MCF 10A (cell line): Measurements from ENCODE around the gene VAMP1. TPM values are rescaled to one million over a fixed set of nuclear protein-coding genes. Genes with fewer than 3 reads are reported as not detected.

ENCODE experiments used
- BruUV-seq: library from RNA; stranded (reverse); fragments of 400-500 nt; replicated peaks from 2 replicates; lab custom pipeline; 2021; lab: Mats Ljungman, UMichigan
- CTCF ChIA-PET: fragments of 300-600 bp; sonication (Branson Sonifier 250); formaldehyde crosslinking; extraction: SDS; loops from one replicate; lab custom pipeline; 2021; ENCODE audit warnings: antibody characterized with exemption, inconsistent platforms; lab: Yijun Ruan, JAX
- POLR2A ChIA-PET: fragments of 300-600, 350-650 bp; sonication (Branson Sonifier 250); formaldehyde crosslinking; extraction: SDS; loops from one replicate; lab custom pipeline; 2020; ENCODE audit warnings: antibody characterized with exemption, inconsistent platforms; lab: Yijun Ruan, JAX
- DNase-seq: peaks from one replicate; pipeline ENCODE4 v3.0.0-alpha.2; 2018; ENCODE audit not compliant: unreplicated experiment
- H3K27ac Mint-ChIP-seq: one replicate; pipeline ENCODE4 v1.8.0; 2022; ENCODE audit warnings: mild to moderate bottlenecking, low read depth, mixed read lengths; ENCODE audit not compliant: unreplicated experiment
- H3K27me3 Mint-ChIP-seq: one replicate; pipeline ENCODE4 v1.8.0; 2022; ENCODE audit warnings: mixed read lengths; ENCODE audit not compliant: insufficient read depth, unreplicated experiment
- H3K36me3 Mint-ChIP-seq: one replicate; pipeline ENCODE4 v1.8.0; 2022; ENCODE audit warnings: mild to moderate bottlenecking, moderate library complexity, mixed read lengths; ENCODE audit not compliant: insufficient read depth, unreplicated experiment
- H3K4me1 Mint-ChIP-seq: one replicate; pipeline ENCODE4 v1.8.0; 2022; ENCODE audit warnings: mixed read lengths; ENCODE audit not compliant: insufficient read depth, unreplicated experiment
- H3K4me3 Mint-ChIP-seq: one replicate; pipeline ENCODE4 v1.8.0; 2022; ENCODE audit warnings: mild to moderate bottlenecking, moderate library complexity, mixed read lengths; ENCODE audit not compliant: unreplicated experiment
- H3K9me3 Mint-ChIP-seq: one replicate; pipeline ENCODE4 v1.8.0; 2022; ENCODE audit warnings: mixed read lengths; ENCODE audit not compliant: unreplicated experiment
- intact Hi-C: fragments of 100-400 bp; cut with micrococcal nuclease; formaldehyde crosslinking; loops from 2 replicates; pipeline ENCODE4 v1.14.1; 2022
- total RNA-seq: library from RNA; stranded (reverse); gene quantifications from 2 replicates; pipeline ENCODE4 v1.2.3, GENCODE V29; 2022
- TF ChIP-seq, protein P1 (sequence below): fragments of 200-600 bp; IDR thresholded peaks from one replicate; pipeline ENCODE4 v1.8.0; 2022; ENCODE audit warnings: antibody characterized with exemption, mild to moderate bottlenecking; ENCODE audit not compliant: unreplicated experiment

Gene VAMP1
- total RNA-seq, 1 experiment from 2014 or later: 2.9 TPM

GRCh38 chr12:6416596-6416995 is 53.9 kb downstream of the VAMP1 start:
- no peak for DNase-seq
- no peak overlapping the region for H3K27ac Mint-ChIP-seq
- H3K4me1 Mint-ChIP-seq: no peaks in the 10 kb centered on the region
- ChIA-PET CTCF (interaction anchor here (0.5 to 2.4 kb wide), 4 partner anchors 49 to 122 kb away, joined by 3 to 16 read pairs (median 5); no protein-coding TSS in a partner anchor), POLR2A (interaction anchor here (0.6 kb wide), 2 partner anchors 24 to 26 kb away, joined by 3 read pairs; no protein-coding TSS in a partner anchor)
- H3K9me3 Mint-ChIP-seq: no peaks in the 10 kb centered on the region
- no peak overlapping the region for H3K4me3 Mint-ChIP-seq
- TF ChIP-seq, protein P1, sequence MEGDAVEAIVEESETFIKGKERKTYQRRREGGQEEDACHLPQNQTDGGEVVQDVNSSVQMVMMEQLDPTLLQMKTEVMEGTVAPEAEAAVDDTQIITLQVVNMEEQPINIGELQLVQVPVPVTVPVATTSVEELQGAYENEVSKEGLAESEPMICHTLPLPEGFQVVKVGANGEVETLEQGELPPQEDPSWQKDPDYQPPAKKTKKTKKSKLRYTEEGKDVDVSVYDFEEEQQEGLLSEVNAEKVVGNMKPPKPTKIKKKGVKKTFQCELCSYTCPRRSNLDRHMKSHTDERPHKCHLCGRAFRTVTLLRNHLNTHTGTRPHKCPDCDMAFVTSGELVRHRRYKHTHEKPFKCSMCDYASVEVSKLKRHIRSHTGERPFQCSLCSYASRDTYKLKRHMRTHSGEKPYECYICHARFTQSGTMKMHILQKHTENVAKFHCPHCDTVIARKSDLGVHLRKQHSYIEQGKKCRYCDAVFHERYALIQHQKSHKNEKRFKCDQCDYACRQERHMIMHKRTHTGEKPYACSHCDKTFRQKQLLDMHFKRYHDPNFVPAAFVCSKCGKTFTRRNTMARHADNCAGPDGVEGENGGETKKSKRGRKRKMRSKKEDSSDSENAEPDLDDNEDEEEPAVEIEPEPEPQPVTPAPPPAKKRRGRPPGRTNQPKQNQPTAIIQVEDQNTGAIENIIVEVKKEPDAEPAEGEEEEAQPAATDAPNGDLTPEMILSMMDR: no peak
- H3K27me3 Mint-ChIP-seq: no peaks in the 10 kb centered on the region
- no TSS peak for BruUV-seq
- peaks cover 57% of the 10 kb centered on the region for H3K36me3 Mint-ChIP-seq
- intact Hi-C loops: no loop called here

Other genes with a start within 250 kb of the VAMP1 start
- not detected in 2 replicates for gene PLEKHG6, start 160.0 kb downstream of the VAMP1 start, total RNA-seq
- gene TNFRSF1A, start 128.6 kb downstream of the VAMP1 start, total RNA-seq: 103 and 110 TPM in 2 replicates
- 136 and 139 TPM in 2 replicates for gene SCNN1A, start 95.1 kb downstream of the VAMP1 start, total RNA-seq
- gene LTBR, start 86.5 kb downstream of the VAMP1 start, total RNA-seq: 158 and 169 TPM in 2 replicates
- not detected in 2 replicates for gene CD27, start 25.7 kb downstream of the VAMP1 start, total RNA-seq
- gene TAPBPL, start 18.6 kb downstream of the VAMP1 start, total RNA-seq: 8.1 and 9.3 TPM in 2 replicates
- 230 and 314 TPM in 2 replicates for gene MRPL51, start 22.6 kb upstream of the VAMP1 start, total RNA-seq
- gene NCAPD2, start 23.4 kb upstream of the VAMP1 start, total RNA-seq: 31.9 and 52.0 TPM in 2 replicates
- 2,995 and 4,097 TPM in 2 replicates for gene GAPDH, start 63.8 kb upstream of the VAMP1 start, total RNA-seq
- gene IFFO1, start 85.4 kb upstream of the VAMP1 start, total RNA-seq: 0.49 and 1.1 TPM in 2 replicates
- 97.1 and 108 TPM in 2 replicates for gene NOP2, start 97.6 kb upstream of the VAMP1 start, total RNA-seq
- gene CHD4, start 136.7 kb upstream of the VAMP1 start, total RNA-seq: 135 and 151 TPM in 2 replicates
- gene LPAR5, start 165.3 kb upstream of the VAMP1 start, total RNA-seq: 2.5 and 2.7 TPM in 2 replicates
- 0.30 and 2.5 TPM in 2 replicates for gene ACRBP, start 176.8 kb upstream of the VAMP1 start, total RNA-seq
- 15.2 and 16.1 TPM in 2 replicates for gene ING4, start 192.4 kb upstream of the VAMP1 start, total RNA-seq
- 62.8 and 70.8 TPM in 2 replicates for gene ZNF384, start 218.7 kb upstream of the VAMP1 start, total RNA-seq
- not detected in 2 replicates for gene PIANP, start 230.1 kb upstream of the VAMP1 start, total RNA-seq